Neural cell (in vitro differentiated cells): ENCODE data around the gene ARSB. TPM values are rescaled to one million over a fixed set of nuclear protein-coding genes. Genes with fewer than 3 reads are reported as not detected.

Source experiments
- H2AFZ ChIP-seq: fragments of 200-600, 300-800 bp; sonication (generic), shearing (Covaris generic); 2 replicates; pipeline ENCODE4 v1.6.0; 2014; ENCODE audit warnings: low read depth, mild to moderate bottlenecking, antibody characterized with exemption, low read length, moderate library complexity
- H3F3A ChIP-seq: fragments of 200-600 bp; shearing (Covaris generic); 2 replicates; pipeline ENCODE4 v1.6.1; 2016; ENCODE audit warnings: mild to moderate bottlenecking, moderate library complexity, mixed read lengths, antibody characterized with exemption, low read length; ENCODE audit not compliant: insufficient read depth, poor library complexity, severe bottlenecking
- H3K27ac ChIP-seq: fragments of 200-600, 300-800 bp; sonication (generic), shearing (Covaris generic); 2 replicates; pipeline ENCODE4 v1.5.1; 2014; ENCODE audit warnings: mild to moderate bottlenecking, low read length, moderate library complexity
- H3K27me3 ChIP-seq: fragments of 300-800, 200-600 bp; sonication (generic), shearing (Covaris generic); 2 replicates; pipeline ENCODE4 v1.6.0; 2014; ENCODE audit warnings: mild to moderate bottlenecking, low read depth, low read length, moderate library complexity; ENCODE audit not compliant: insufficient read depth
- H3K36me3 ChIP-seq: fragments of 300-800, 200-600 bp; sonication (generic), shearing (Covaris generic); 2 replicates; pipeline ENCODE4 v1.5.1; 2014; ENCODE audit warnings: mild to moderate bottlenecking, antibody characterized with exemption, low read length, moderate library complexity; ENCODE audit not compliant: insufficient read depth
- H3K4me2 ChIP-seq: fragments of 300-800, 200-600 bp; sonication (generic), shearing (Covaris generic); 2 replicates; pipeline ENCODE4 v1.6.0; 2014; ENCODE audit warnings: mild to moderate bottlenecking, low read length
- H3K4me3 ChIP-seq: fragments of 300-800, 200-600 bp; sonication (generic), shearing (Covaris generic); 2 replicates; pipeline ENCODE4 v1.5.1; 2014; ENCODE audit warnings: mild to moderate bottlenecking, low read length, moderate library complexity
- H3K79me2 ChIP-seq: fragments of 200-600 bp; shearing (Covaris generic); replicated peaks from 2 replicates; pipeline ENCODE4 v1.6.0; 2014; ENCODE audit warnings: mild to moderate bottlenecking, low read length, moderate library complexity; ENCODE audit not compliant: insufficient read depth
- H3K9ac ChIP-seq: fragments of 300-800, 200-600 bp; sonication (generic), shearing (Covaris generic); 2 replicates; pipeline ENCODE4 v1.6.1; 2016; ENCODE audit warnings: mild to moderate bottlenecking, low read length, mixed read lengths
- H3K9me2 ChIP-seq: fragments of 200-600 bp; shearing (Covaris generic); 2 replicates; pipeline ENCODE4 v1.6.1; 2016; ENCODE audit warnings: mild to moderate bottlenecking, low read length, mixed read lengths; ENCODE audit not compliant: insufficient read depth
- H3K9me3 ChIP-seq: fragments of 200-600, 300-800 bp; sonication (generic), shearing (Covaris generic); 2 replicates; pipeline ENCODE4 v1.6.1; 2016; ENCODE audit warnings: mild to moderate bottlenecking, mixed run types, low read length, moderate library complexity, mixed read lengths
- H4K20me1 ChIP-seq: fragments of 200-600 bp; shearing (Covaris generic); 2 replicates; pipeline ENCODE4 v1.6.1; 2016; ENCODE audit warnings: mild to moderate bottlenecking, mixed run types; ENCODE audit not compliant: insufficient read depth
- EP300 ChIP-seq: fragments of 450-650 bp; conservative IDR thresholded peaks from 2 replicates; pipeline ENCODE4 v1.6.1; 2014; ENCODE audit warnings: antibody characterized with exemption, mild to moderate bottlenecking, moderate library complexity; ENCODE audit not compliant: poor library complexity, severe bottlenecking
- EZH2 ChIP-seq: fragments of 200-600, 300-800 bp; shearing (Covaris generic), sonication (generic); IDR thresholded peaks from 2 replicates; pipeline ENCODE4 v1.6.1; 2014; ENCODE audit warnings: antibody characterized with exemption, low read length, borderline replicate concordance, mild to moderate bottlenecking; ENCODE audit not compliant: insufficient read depth, poor library complexity, severe bottlenecking
- MXI1 ChIP-seq: fragments of 450-650 bp; conservative IDR thresholded peaks from 2 replicates; pipeline ENCODE4 v1.6.1; 2014; ENCODE audit warnings: antibody characterized with exemption, mild to moderate bottlenecking; ENCODE audit not compliant: poor library complexity, severe bottlenecking
- POLR2AphosphoS5 ChIP-seq: IDR thresholded peaks from 2 replicates; pipeline ENCODE4 v1.6.1; 2012
- RAD21 ChIP-seq: fragments of 450-650 bp; conservative IDR thresholded peaks from 2 replicates; pipeline ENCODE4 v1.6.1; 2014; ENCODE audit warnings: antibody characterized with exemption, mild to moderate bottlenecking, moderate library complexity
- SMC3 ChIP-seq: fragments of 450-650 bp; conservative IDR thresholded peaks from 2 replicates; pipeline ENCODE4 v1.6.1; 2014; ENCODE audit warnings: antibody characterized with exemption, mild to moderate bottlenecking, moderate library complexity; ENCODE audit not compliant: poor library complexity
- TAF1 ChIP-seq: IDR thresholded peaks from 2 replicates; pipeline ENCODE4 v1.6.1; 2012; ENCODE audit warnings: low read depth
- polyA plus RNA-seq: library from polyadenylated mRNA; depleted of rRNA; stranded (reverse); fragments of >200 nt; gene quantifications from 2 replicates; pipeline ENCODE4 v1.2.3, GENCODE V29; 2014
- TF ChIP-seq, protein P1 (sequence below): fragments of 450-650 bp; IDR thresholded peaks from 2 replicates; pipeline ENCODE4 v1.5.1; 2014; ENCODE audit warnings: antibody characterized with exemption, mild to moderate bottlenecking, moderate library complexity; ENCODE audit not compliant: poor library complexity, severe bottlenecking
- TF ChIP-seq, protein P2 (sequence below): IDR thresholded peaks from 2 replicates; pipeline ENCODE4 v1.6.1; 2012; ENCODE audit warnings: borderline replicate concordance

The ARSB gene
- polyA plus RNA-seq, 1 donor from 2014 or later, result 8.7 TPM

DNA sequence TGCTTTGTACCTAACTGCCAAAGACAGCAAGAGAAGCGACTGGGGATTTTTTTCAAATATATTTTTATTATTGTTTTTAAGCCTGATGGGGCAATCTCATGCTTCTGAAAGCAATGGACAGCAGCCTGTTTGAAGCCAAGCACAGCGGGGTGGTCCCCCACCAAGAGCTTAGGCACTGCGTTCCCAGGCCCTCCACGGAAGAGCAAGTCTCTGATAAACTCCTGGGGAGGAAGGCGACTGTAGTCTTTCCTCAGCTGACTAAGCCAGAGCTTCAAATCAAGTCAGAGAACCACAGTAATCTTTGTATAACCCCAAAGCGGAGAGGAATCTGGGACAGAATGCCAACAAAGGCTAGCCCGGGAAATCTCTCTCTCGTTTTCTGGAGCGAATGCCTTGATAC lies 54.4 kb downstream of the ARSB start:
- Histone ChIP-seq H3K4me3 (no peak overlapping the region), H4K20me1 (no peaks in the 10 kb centered on the region), H3K4me2 (no peak overlapping the region), H3F3A (no peaks in the 10 kb centered on the region), H3K27ac (no peak overlapping the region), H3K9ac (no peak overlapping the region), H3K9me2 (no peaks in the 10 kb centered on the region), H2AFZ (no peak overlapping the region), H3K79me2 (no peaks in the 10 kb centered on the region), H3K36me3 (no peaks in the 10 kb centered on the region), H3K9me3 (no peaks in the 10 kb centered on the region), H3K27me3 (no peaks in the 10 kb centered on the region)
- TF ChIP-seq TAF1 (no peak), EZH2 (no peak), RAD21 (no peak), POLR2AphosphoS5 (no peak), EP300 (no peak)
- TF ChIP-seq, protein P1, sequence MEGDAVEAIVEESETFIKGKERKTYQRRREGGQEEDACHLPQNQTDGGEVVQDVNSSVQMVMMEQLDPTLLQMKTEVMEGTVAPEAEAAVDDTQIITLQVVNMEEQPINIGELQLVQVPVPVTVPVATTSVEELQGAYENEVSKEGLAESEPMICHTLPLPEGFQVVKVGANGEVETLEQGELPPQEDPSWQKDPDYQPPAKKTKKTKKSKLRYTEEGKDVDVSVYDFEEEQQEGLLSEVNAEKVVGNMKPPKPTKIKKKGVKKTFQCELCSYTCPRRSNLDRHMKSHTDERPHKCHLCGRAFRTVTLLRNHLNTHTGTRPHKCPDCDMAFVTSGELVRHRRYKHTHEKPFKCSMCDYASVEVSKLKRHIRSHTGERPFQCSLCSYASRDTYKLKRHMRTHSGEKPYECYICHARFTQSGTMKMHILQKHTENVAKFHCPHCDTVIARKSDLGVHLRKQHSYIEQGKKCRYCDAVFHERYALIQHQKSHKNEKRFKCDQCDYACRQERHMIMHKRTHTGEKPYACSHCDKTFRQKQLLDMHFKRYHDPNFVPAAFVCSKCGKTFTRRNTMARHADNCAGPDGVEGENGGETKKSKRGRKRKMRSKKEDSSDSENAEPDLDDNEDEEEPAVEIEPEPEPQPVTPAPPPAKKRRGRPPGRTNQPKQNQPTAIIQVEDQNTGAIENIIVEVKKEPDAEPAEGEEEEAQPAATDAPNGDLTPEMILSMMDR, result no peak
- TF ChIP-seq, protein P2, sequence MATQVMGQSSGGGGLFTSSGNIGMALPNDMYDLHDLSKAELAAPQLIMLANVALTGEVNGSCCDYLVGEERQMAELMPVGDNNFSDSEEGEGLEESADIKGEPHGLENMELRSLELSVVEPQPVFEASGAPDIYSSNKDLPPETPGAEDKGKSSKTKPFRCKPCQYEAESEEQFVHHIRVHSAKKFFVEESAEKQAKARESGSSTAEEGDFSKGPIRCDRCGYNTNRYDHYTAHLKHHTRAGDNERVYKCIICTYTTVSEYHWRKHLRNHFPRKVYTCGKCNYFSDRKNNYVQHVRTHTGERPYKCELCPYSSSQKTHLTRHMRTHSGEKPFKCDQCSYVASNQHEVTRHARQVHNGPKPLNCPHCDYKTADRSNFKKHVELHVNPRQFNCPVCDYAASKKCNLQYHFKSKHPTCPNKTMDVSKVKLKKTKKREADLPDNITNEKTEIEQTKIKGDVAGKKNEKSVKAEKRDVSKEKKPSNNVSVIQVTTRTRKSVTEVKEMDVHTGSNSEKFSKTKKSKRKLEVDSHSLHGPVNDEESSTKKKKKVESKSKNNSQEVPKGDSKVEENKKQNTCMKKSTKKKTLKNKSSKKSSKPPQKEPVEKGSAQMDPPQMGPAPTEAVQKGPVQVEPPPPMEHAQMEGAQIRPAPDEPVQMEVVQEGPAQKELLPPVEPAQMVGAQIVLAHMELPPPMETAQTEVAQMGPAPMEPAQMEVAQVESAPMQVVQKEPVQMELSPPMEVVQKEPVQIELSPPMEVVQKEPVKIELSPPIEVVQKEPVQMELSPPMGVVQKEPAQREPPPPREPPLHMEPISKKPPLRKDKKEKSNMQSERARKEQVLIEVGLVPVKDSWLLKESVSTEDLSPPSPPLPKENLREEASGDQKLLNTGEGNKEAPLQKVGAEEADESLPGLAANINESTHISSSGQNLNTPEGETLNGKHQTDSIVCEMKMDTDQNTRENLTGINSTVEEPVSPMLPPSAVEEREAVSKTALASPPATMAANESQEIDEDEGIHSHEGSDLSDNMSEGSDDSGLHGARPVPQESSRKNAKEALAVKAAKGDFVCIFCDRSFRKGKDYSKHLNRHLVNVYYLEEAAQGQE, result no peak

DNA sequence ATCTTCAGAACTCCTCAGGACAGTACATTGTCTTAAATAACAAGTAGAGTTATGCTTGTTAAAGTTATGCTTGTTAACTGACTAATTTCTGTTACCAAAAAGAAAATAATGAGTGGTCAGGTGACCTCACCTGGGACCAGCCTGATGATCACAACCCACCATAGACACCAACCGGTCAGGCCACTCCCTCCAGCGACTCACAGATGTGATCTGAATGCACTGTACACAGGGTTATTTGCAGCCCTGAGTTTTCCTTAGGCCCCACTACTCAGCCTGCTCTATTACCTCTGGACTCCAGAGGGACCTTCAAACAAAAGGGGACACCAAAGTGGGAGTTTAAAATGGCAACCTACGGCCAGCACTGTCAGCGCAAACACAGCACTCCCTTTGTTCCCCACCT lies 55.3 kb downstream of the ARSB start:
- H3K9me3 ChIP-seq, result no peaks in the 10 kb centered on the region
- H3K79me2 ChIP-seq, result no peaks in the 10 kb centered on the region

DNA sequence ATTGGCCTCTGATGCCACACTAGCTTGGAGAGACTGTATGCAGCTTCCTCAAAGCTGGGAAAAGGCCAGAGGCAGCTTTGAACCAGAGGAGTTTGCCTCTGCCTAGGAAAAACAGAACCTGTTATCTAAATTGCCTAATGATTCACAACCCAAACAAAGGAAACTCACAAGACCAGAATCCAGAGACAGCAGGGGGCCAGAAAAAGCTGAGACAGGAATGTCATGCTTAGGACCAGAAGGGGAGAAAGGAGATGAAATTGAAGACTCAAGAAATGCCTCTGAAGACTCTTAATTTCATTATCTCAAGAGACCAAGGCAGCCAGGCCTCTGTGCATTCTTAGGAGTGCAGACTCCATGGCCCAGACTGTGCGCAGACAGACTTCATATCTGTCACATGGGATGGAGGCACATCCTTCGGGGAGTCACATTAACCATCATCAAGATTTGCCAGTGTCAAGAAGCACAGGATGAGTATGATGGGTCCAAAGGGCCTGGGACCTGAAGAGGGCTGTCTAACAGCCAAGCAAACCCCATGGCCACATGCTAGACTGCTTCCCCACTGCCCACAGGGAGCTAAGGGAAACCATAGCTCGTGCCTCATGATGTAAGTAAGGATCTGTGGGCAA lies 57.3 kb downstream of the ARSB start:
- no peak overlapping the region for H3K27ac ChIP-seq

More for the DNA sequence above, 55.3 kb downstream of the ARSB start:
- H3K36me3 ChIP-seq, result no peaks in the 10 kb centered on the region
- H3K4me3 ChIP-seq, result no peak overlapping the region
- H2AFZ ChIP-seq, result no peak overlapping the region
- no peaks in the 10 kb centered on the region for H3F3A ChIP-seq
- H4K20me1 ChIP-seq, result no peaks in the 10 kb centered on the region
- TF ChIP-seq EZH2 (no peak), POLR2AphosphoS5 (no peak)
- H3K9me2 ChIP-seq, result no peaks in the 10 kb centered on the region
- H3K27me3 ChIP-seq, result no peaks in the 10 kb centered on the region
- H3K27ac ChIP-seq, result no peak overlapping the region
- H3K9ac ChIP-seq, result no peak overlapping the region
- no peak overlapping the region for H3K4me2 ChIP-seq

More for the DNA sequence above, 57.3 kb downstream of the ARSB start:
- H3F3A ChIP-seq, result no peaks in the 10 kb centered on the region
- no peaks in the 10 kb centered on the region for H4K20me1 ChIP-seq
- no peaks in the 10 kb centered on the region for H3K27me3 ChIP-seq
- TF ChIP-seq EZH2 (no peak), MXI1 (no peak), POLR2AphosphoS5 (no peak), TAF1 (no peak), RAD21 (no peak), EP300 (no peak), SMC3 (no peak)
- TF ChIP-seq, protein P2, result no peak
- TF ChIP-seq, protein P1, result no peak
- H3K79me2 ChIP-seq, result no peaks in the 10 kb centered on the region
- no peaks in the 10 kb centered on the region for H3K36me3 ChIP-seq
- H2AFZ ChIP-seq, result no peak overlapping the region
- H3K9ac ChIP-seq, result no peak overlapping the region
- H3K9me2 ChIP-seq, result no peaks in the 10 kb centered on the region
- H3K4me3 ChIP-seq, result no peak overlapping the region
- no peak overlapping the region for H3K4me2 ChIP-seq
- no peaks in the 10 kb centered on the region for H3K9me3 ChIP-seq
